Fibroblast of mammary gland (primary cell): Measurements from ENCODE around the gene PSD.

Experiments used
- DNase-seq: peaks from one replicate; pipeline ENCODE4 v3.0.0-alpha.2; 2010; ENCODE audit warnings: low read depth
- H3K4me3 ChIP-seq: 2 replicates; pipeline ENCODE4 v1.5.1; 2011; ENCODE audit warnings: low read depth, mild to moderate bottlenecking, low read length, moderate library complexity; ENCODE audit not compliant: control insufficient read depth
- TF ChIP-seq, protein P1 (sequence below): conservative IDR thresholded peaks from 2 replicates; pipeline ENCODE4 v1.5.1; 2011; ENCODE audit warnings: low read depth, low read length, inconsistent platforms; ENCODE audit not compliant: control insufficient read depth, insufficient read depth

The PSD gene

DNA sequence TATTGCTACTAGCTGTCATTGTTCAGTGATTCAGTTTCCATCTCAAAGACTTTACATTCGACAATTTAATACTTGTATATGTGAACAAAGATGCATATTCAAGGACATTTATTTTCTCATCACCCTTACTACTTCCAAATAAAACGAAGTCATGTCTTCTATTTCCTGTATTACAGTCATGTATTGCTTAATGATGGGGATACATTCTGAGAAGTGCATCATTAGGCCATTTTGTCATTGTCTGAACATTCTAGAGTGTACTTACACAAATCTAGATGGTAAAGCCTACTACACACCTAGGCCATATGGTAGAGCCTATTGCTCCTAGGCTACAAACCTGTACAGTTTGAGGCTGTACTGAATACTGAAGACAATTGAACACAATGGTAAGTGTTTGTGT lies 26.3 kb upstream of the PSD start:
- TF ChIP-seq, protein P1, sequence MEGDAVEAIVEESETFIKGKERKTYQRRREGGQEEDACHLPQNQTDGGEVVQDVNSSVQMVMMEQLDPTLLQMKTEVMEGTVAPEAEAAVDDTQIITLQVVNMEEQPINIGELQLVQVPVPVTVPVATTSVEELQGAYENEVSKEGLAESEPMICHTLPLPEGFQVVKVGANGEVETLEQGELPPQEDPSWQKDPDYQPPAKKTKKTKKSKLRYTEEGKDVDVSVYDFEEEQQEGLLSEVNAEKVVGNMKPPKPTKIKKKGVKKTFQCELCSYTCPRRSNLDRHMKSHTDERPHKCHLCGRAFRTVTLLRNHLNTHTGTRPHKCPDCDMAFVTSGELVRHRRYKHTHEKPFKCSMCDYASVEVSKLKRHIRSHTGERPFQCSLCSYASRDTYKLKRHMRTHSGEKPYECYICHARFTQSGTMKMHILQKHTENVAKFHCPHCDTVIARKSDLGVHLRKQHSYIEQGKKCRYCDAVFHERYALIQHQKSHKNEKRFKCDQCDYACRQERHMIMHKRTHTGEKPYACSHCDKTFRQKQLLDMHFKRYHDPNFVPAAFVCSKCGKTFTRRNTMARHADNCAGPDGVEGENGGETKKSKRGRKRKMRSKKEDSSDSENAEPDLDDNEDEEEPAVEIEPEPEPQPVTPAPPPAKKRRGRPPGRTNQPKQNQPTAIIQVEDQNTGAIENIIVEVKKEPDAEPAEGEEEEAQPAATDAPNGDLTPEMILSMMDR = no peak
- no peak for DNase-seq
- no peak overlapping the region for H3K4me3 ChIP-seq

DNA sequence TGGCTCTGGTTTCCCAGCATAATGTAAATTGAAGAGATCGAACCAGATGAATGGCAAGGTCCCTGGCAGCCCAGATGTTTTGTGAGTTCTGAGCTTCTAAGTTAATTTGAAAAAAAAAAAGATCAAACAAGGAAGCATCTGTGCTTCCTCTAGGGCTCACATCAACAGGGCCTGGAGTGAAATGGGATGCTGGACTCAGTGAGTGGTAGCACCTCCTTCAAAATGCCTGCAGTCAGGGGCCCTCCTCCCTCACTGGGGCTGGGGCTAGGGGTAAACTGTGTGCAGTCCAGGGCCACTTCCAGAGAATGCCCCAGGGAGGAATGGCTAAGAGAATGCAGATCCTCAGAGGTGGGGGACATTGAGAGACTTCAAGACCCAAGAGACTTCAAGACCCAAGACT lies 19.8 kb upstream of the PSD start:
- DNase-seq = no peak
- TF ChIP-seq, protein P1 = no peak
- no peak overlapping the region for H3K4me3 ChIP-seq

DNA sequence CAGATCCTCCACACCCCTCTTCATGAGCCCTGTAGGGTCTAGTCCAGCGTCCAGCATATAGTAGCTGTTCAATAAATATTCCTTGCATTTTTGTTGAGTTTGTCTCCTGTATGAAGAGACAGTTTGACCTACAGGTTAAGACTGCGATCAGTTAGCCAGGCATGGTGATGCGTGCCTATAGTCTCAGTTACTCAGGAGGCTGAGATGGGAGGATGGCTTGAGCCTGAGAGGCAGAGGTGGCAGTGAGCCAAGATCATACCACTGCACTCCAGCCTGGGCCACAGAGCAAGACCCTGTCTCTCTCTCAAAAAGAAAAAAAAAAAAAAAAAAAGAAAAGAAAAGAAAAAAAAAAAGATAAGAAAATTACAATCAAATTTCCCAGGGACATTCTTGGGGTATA lies 18.9 kb upstream of the PSD start:
- TF ChIP-seq, protein P1 = no peak
- no peak for DNase-seq
- H3K4me3 ChIP-seq = no peak overlapping the region

DNA sequence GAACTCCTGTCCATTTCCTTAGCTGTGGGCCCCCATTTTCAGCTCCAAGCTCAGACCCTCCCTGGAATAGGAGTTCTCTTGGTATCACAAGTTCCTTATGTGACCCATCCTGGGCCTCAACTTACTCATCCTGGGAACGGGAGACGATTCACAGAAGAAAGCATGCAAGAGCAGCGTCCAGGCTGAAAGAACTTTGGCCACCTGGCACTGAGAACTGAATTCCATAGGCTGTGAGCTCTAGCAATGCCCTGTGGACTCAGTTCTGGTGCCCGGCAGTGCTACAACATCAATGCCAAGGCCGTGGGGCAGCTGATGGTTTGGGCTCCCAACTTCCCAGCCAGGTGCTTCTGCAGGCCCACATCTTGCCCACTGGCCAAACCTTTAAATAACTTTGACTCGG lies 17.7 kb upstream of the PSD start:
- TF ChIP-seq, protein P1 = no peak
- H3K4me3 ChIP-seq = peak overlapping the region; percentile 41
- DNase-seq = no peak

DNA sequence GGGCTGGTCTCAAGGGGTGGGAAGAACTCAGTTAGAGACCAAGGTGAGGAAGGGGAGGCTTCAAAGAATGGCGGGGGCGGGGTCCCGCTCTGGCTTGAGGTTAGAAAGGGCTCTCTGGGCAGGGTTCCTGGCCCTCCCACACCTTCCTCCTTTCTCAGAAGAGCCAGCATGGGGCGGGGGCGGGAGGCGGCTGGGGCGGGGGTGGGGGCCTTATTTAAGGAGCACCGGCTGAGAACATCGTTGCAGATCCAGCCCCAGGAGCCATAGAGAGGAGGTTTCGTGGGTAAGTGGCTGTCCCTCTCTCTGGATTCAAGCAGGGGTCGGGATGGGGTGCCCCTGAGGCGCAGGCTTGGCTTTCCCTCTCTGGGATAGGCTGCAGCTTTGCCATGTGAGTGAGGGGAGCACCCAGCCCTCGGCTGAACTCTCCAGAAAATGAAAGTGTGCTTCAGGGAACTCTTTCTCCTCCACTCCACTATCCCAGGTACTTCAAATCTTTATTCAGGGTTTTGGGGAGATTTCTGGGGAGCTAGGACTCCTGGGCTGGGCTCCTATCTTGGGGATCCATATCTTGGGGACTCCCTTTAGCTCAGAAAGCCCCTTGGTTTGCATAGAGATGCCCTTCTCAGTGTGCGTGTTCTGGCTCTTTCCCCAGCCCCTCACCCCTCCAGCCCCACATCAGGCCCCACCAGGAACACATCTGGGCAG lies 17.1 kb upstream of the PSD start:
- DNase-seq = no peak
- peak overlapping the region; percentile 41 for H3K4me3 ChIP-seq
- TF ChIP-seq, protein P1 = no peak

DNA sequence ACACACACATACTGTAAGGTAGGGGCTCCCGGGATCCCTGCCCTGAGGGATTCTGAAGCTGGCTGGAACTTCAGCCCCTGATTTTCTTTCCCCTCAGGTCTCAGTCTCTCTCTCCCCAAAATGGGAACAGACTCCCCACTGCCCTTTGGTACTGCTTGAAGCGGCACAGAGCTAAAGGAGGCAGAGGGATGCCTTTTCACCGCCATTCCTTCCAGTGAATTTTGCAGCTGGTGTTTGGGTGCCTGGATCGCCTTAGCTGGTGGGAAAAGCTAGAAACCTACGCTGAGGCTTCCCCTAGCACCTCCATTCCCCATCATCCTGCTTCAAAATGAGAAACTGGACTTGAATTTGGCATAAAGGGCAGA lies 16.5 kb upstream of the PSD start:
- H3K4me3 ChIP-seq = peak overlapping the region; percentile 41
- no peak for DNase-seq
- TF ChIP-seq, protein P1 = no peak
